Tibial nerve (tissue), 4 donors: ENCODE data around the gene KIN. TPM values are rescaled to one million over a fixed set of nuclear protein-coding genes. Genes with fewer than 3 reads are reported as not detected.
A peak's percentile ranks its signal among the peaks of the same experiment; 100 is the strongest.

Source experiments
- DNase-seq, 2 donors: peaks; one replicate each; pipeline ENCODE4 v3.0.0-alpha.2; 2019; ENCODE audit warnings: low spot score in 2 of 2
- H3K27ac ChIP-seq, 4 donors: fragments of 200-600 bp; sonication (generic) in 3 of 4; one replicate each; pipeline ENCODE4 v1.5.1; 2017 to 2019; ENCODE audit warnings: mild to moderate bottlenecking in 1 of 4
- H3K27me3 ChIP-seq, 2 donors: fragments of 200-600 bp; sonication (generic) in 1 of 2; one replicate each; pipeline versions ENCODE4 v1.5.1 to v1.6.0; 2017 to 2019
- H3K36me3 ChIP-seq, 3 donors: fragments of 200-600 bp; sonication (generic); one replicate each; pipeline ENCODE4 v1.5.1; 2018 to 2019
- H3K4me1 ChIP-seq, 4 donors: fragments of 200-600 bp; sonication (generic) in 3 of 4; one replicate each; pipeline ENCODE4 v1.5.1; 2017 to 2019
- H3K4me3 ChIP-seq, 4 donors: fragments of 200-600 bp; sonication (generic) in 3 of 4; one replicate each; pipeline ENCODE4 v1.5.1; 2017 to 2019; ENCODE audit warnings: mild to moderate bottlenecking in 1 of 4, moderate library complexity in 1 of 4
- H3K9me3 ChIP-seq, 4 donors: fragments of 200-600 bp; sonication (generic) in 3 of 4; one replicate each; pipeline ENCODE4 v1.5.1; 2017 to 2019
- CTCF ChIP-seq, 5 experiments: fragments of 200-600 bp in 3 of 5; fragments of 450-650 bp in 2 of 5; sonication (generic) in 3 of 5; IDR thresholded peaks; one replicate each; pipeline ENCODE4 v1.5.1; 2016 to 2019; ENCODE audit warnings: antibody characterized with exemption in 5 of 5, mild to moderate bottlenecking in 3 of 5, moderate library complexity in 2 of 5
- EP300 ChIP-seq, 2 donors: sonication (generic); formaldehyde crosslinking; IDR thresholded peaks; one replicate each; pipeline ENCODE4 v1.6.1; 2017; ENCODE audit warnings: antibody characterized with exemption in 2 of 2, mild to moderate bottlenecking in 1 of 2
- POLR2A ChIP-seq, 2 donors: fragments of 450-650 bp; IDR thresholded peaks; one replicate each; pipeline ENCODE4 v1.6.1; 2017; ENCODE audit warnings: antibody characterized with exemption in 2 of 2, mild to moderate bottlenecking in 2 of 2, moderate library complexity in 2 of 2
- WGBS, 2 donors: methylation state at CpG; one replicate each; pipeline ENCODE4 v1.1.5; 2018; 5-methylcytosine and 5-hydroxymethylcytosine counted together
- total RNA-seq, 4 donors: library from RNA; depleted of rRNA; stranded (reverse); fragments of >200 nt; gene quantifications; one replicate each; pipeline ENCODE4 v1.1.0, GENCODE V29; 2016

KIN gene
- total RNA-seq, result 1 to 10 TPM; 6.9 to 9.2 (median 7.7) TPM

- 0 to 1% methylated on average over 37 of the region's 59 CpGs for WGBS, 2 donors
- TF ChIP-seq POLR2A (IDR thresholded peaks at IDR 0.05), result peak in 1 of 2 donors; percentile 78
- TF ChIP-seq EP300 (IDR thresholded peaks at IDR 0.05), result peak in 1 of 2 donors; percentile 89
- TF ChIP-seq CTCF (IDR thresholded peaks at IDR 0.05), result peak in 1 of 5 experiments; percentile 33
- H3K4me1 ChIP-seq, result peaks cover 4 to 76% (median 29%) of the 10 kb centered on the region in 4 donors
- peak within 1 kb of the TSS; percentile 77 to 95 (median 93) for H3K4me3 ChIP-seq
- DNase-seq, result peak; percentile 94 to 96
- H3K36me3 ChIP-seq, result peaks cover 0 to 10% (median 0%) of the 10 kb centered on the region in 3 donors
- no peaks in the 10 kb centered on the region for H3K27me3 ChIP-seq
- peak within 1 kb of the TSS; percentile 9 to 93 (median 90) for H3K27ac ChIP-seq
- H3K9me3 ChIP-seq, result no peaks in the 10 kb centered on the region
Measured at GRCh38 chr10:7787857-7788638, at the start of gene KIN, which contains the start of gene ATP5F1C. KIN (minus strand) TSS chr10:7787993; CDS start chr10:7787933, 60 bp downstream. ATP5F1C (plus strand) TSS chr10:7788177; CDS start chr10:7788208, 31 bp downstream.

GRCh38 chr10:7836571-7836970 is 48.8 kb upstream of the KIN start:
- Histone ChIP-seq H3K27me3 (no peaks in the 10 kb centered on the region), H3K9me3 (no peaks in the 10 kb centered on the region), H3K4me3 (no peak overlapping the region), H3K27ac (no peak overlapping the region), H3K36me3 (peaks cover 0 to 15% (median 0%) of the 10 kb centered on the region in 3 donors), H3K4me1 (no peaks in the 10 kb centered on the region)
- TF ChIP-seq CTCF (IDR thresholded peaks at IDR 0.05), result no peak
- TF ChIP-seq POLR2A (IDR thresholded peaks at IDR 0.05), result no peak
- TF ChIP-seq EP300 (IDR thresholded peaks at IDR 0.05), result no peak
- WGBS, 2 donors, result 92 to 96% methylated on average over 2 of the region's 2 CpGs
- DNase-seq, result no peak

- H3K27ac ChIP-seq, result no peak overlapping the region
- H3K27me3 ChIP-seq, result no peaks in the 10 kb centered on the region
- H3K9me3 ChIP-seq, result no peaks in the 10 kb centered on the region
- H3K4me1 ChIP-seq, result peaks cover 0 to 3% (median 0%) of the 10 kb centered on the region in 4 donors
- TF ChIP-seq EP300 (IDR thresholded peaks at IDR 0.05) (no peak), POLR2A (IDR thresholded peaks at IDR 0.05) (no peak), CTCF (IDR thresholded peaks at IDR 0.05) (no peak)
- no peak overlapping the region for H3K4me3 ChIP-seq
- H3K36me3 ChIP-seq, result peaks cover 0 to 15% (median 0%) of the 10 kb centered on the region in 3 donors
- WGBS, 2 donors, result 91 to 97% methylated on average over 3 of the region's 3 CpGs
- no peak for DNase-seq
Measured at GRCh38 chr10:7834262-7834661, 46.5 kb upstream of the KIN start.

GRCh38 chr10:7833210-7833609 is 45.4 kb upstream of the KIN start:
- Histone ChIP-seq H3K36me3 (peaks cover 0 to 11% (median 0%) of the 10 kb centered on the region in 3 donors), H3K27me3 (no peaks in the 10 kb centered on the region), H3K27ac (no peak overlapping the region), H3K4me3 (no peak overlapping the region), H3K4me1 (peaks cover 0 to 3% (median 0%) of the 10 kb centered on the region in 4 donors), H3K9me3 (no peaks in the 10 kb centered on the region)
- DNase-seq, result no peak
- TF ChIP-seq EP300 (IDR thresholded peaks at IDR 0.05), result no peak
- no peak for TF ChIP-seq CTCF (IDR thresholded peaks at IDR 0.05)
- TF ChIP-seq POLR2A (IDR thresholded peaks at IDR 0.05), result no peak

- no peaks in the 10 kb centered on the region for H3K9me3 ChIP-seq
- H3K27ac ChIP-seq, result no peak overlapping the region
- H3K36me3 ChIP-seq, result peaks cover 0 to 17% (median 0%) of the 10 kb centered on the region in 3 donors
- TF ChIP-seq CTCF (IDR thresholded peaks at IDR 0.05) (no peak), EP300 (IDR thresholded peaks at IDR 0.05) (no peak), POLR2A (IDR thresholded peaks at IDR 0.05) (no peak)
- H3K4me1 ChIP-seq, result peaks cover 0 to 3% (median 0%) of the 10 kb centered on the region in 4 donors
- WGBS, 2 donors, result 73 to 80% methylated on average over 1 of the region's 1 CpG
- H3K27me3 ChIP-seq, result no peaks in the 10 kb centered on the region
- no peak for DNase-seq
- H3K4me3 ChIP-seq, result no peak overlapping the region
Measured at GRCh38 chr10:7832060-7832459, 44.3 kb upstream of the KIN start.
